Stimulated activated CD8-positive, alpha-beta memory T cell treated with anti-CD3 and anti-CD28 coated beads, Interleukin-15, amount 100 ng/mL, for 1 hour (primary cell): ENCODE measurements around the gene IQSEC1.
A peak's percentile ranks its signal among the peaks of the same experiment; 100 is the strongest.
"Not testable (repeated sequence)": the region's sequence is repeated elsewhere in the genome, so short reads cannot be mapped to it uniquely, and the experiment has no call there.

Experiments
- DNase-seq: peaks from one replicate; pipeline ENCODE4 v3.0.0-alpha.2; 2020; ENCODE audit warnings: low read depth

IQSEC1 gene

GRCh38 chr3:12869035-12869621 lies 204.1 kb downstream of the IQSEC1 start:
- no peak for DNase-seq

GRCh38 chr3:12868039-12869034 lies 204.9 kb downstream of the IQSEC1 start:
- DNase-seq, result peak; percentile 32

- DNase-seq, result no peak
These were observed 206.4 kb downstream of the IQSEC1 start for GRCh38 chr3:12866836-12867235.

GRCh38 chr3:12865271-12865670 lies 208.0 kb downstream of the IQSEC1 start:
- no peak for DNase-seq

- no peak for DNase-seq
These were observed 210.8 kb downstream of the IQSEC1 start for GRCh38 chr3:12862387-12862786.

GRCh38 chr3:12861611-12862010 lies 211.6 kb downstream of the IQSEC1 start:
- DNase-seq, result no peak

- DNase-seq, result no peak
These were observed 213.4 kb downstream of the IQSEC1 start for GRCh38 chr3:12859840-12860239.

GRCh38 chr3:12856626-12857025 lies 216.6 kb downstream of the IQSEC1 start:
- no peak for DNase-seq

- no peak for DNase-seq
These were observed 218.7 kb downstream of the IQSEC1 start for GRCh38 chr3:12854565-12854964.

GRCh38 chr3:12853847-12854246 lies 219.4 kb downstream of the IQSEC1 start:
- DNase-seq, result not testable (repeated sequence)

GRCh38 chr3:12852201-12852600 lies 221.0 kb downstream of the IQSEC1 start:
- DNase-seq, result no peak
